Neuronal stem cell (in vitro differentiated cells): ENCODE measurements around the gene PGAP6.
"Not testable (repeated sequence)": the region's sequence is repeated elsewhere in the genome, so short reads cannot be mapped to it uniquely, and the experiment has no call there.

ENCODE experiments used
- DNase-seq: peaks from one replicate; pipeline ENCODE4 v3.0.0-alpha.2; 2013; ENCODE audit warnings: low spot score
- H2AFZ ChIP-seq: one replicate; pipeline ENCODE4 v1.6.1; 2013; ENCODE audit warnings: mild to moderate bottlenecking, low read length, inconsistent platforms
- H2AK5ac ChIP-seq: 2 replicates; pipeline ENCODE4 v1.6.1; 2013; ENCODE audit warnings: low read depth, mild to moderate bottlenecking, inconsistent platforms, low read length, moderate library complexity, mixed read lengths
- H2BK120ac ChIP-seq: 2 replicates; pipeline ENCODE4 v1.6.1; 2013; ENCODE audit warnings: low read depth, mild to moderate bottlenecking, inconsistent platforms, low read length, moderate library complexity, mixed read lengths
- H2BK12ac ChIP-seq: one replicate; pipeline ENCODE4 v1.6.1; 2013; ENCODE audit warnings: low read length, inconsistent platforms
- H2BK15ac ChIP-seq: 2 replicates; pipeline ENCODE4 v1.6.1; 2013; ENCODE audit warnings: mild to moderate bottlenecking, low read length, inconsistent platforms, mixed read lengths
- H2BK5ac ChIP-seq: one replicate; pipeline ENCODE4 v1.6.1; 2013; ENCODE audit warnings: inconsistent platforms, mild to moderate bottlenecking, low read length, moderate library complexity
- H3K14ac ChIP-seq: one replicate; pipeline ENCODE4 v1.6.1; 2013; ENCODE audit warnings: low read length, inconsistent platforms
- H3K18ac ChIP-seq: 2 replicates; pipeline ENCODE4 v1.6.1; 2013; ENCODE audit warnings: low read length, inconsistent platforms
- H3K23ac ChIP-seq: 2 replicates; pipeline ENCODE4 v1.6.1; 2013; ENCODE audit warnings: low read depth, mild to moderate bottlenecking, mixed read lengths, low read length, inconsistent platforms; ENCODE audit not compliant: poor library complexity
- H3K27ac ChIP-seq: replicated peaks from 3 replicates; pipeline ENCODE4 v1.5.1; 2013; ENCODE audit warnings: low read length, inconsistent platforms
- H3K27me3 ChIP-seq, 3 experiments: 2 replicates each; pipeline ENCODE4 v1.6.1; 2013; ENCODE audit warnings: low read length in 3 of 3, mild to moderate bottlenecking in 2 of 3, inconsistent platforms in 1 of 3, low read depth in 1 of 3, mixed read lengths in 1 of 3, moderate library complexity in 1 of 3; ENCODE audit not compliant: control insufficient read depth in 3 of 3, insufficient read depth in 3 of 3
- H3K36me3 ChIP-seq, 2 donors: replicated peaks in 1 of 2; 2 replicates each; pipeline ENCODE4 v1.6.1; 2013; ENCODE audit warnings: low read length in 2 of 2; ENCODE audit not compliant: control insufficient read depth in 2 of 2, insufficient read depth in 2 of 2
- H3K4ac ChIP-seq: 2 replicates; pipeline ENCODE4 v1.6.1; 2013; ENCODE audit warnings: inconsistent platforms, mild to moderate bottlenecking, low read length, moderate library complexity
- H3K4me1 ChIP-seq, 2 donors: 1 replicate in 1 of 2; 2 replicates in 1 of 2; pipeline ENCODE4 v1.6.1; 2013; ENCODE audit warnings: low read length in 2 of 2, low read depth in 1 of 2; ENCODE audit not compliant: control insufficient read depth in 2 of 2, insufficient read depth in 1 of 2
- H3K4me2 ChIP-seq: one replicate; pipeline ENCODE4 v1.6.1; 2013; ENCODE audit warnings: mild to moderate bottlenecking, low read length, inconsistent platforms; ENCODE audit not compliant: insufficient read depth, poor library complexity, severe bottlenecking
- H3K4me3 ChIP-seq, 2 donors: 2 replicates each; pipeline ENCODE4 v1.5.1; 2013; ENCODE audit warnings: low read length in 2 of 2, mild to moderate bottlenecking in 2 of 2, inconsistent platforms in 1 of 2, moderate library complexity in 1 of 2
- H3K79me1 ChIP-seq: one replicate; pipeline ENCODE4 v1.6.1; 2013; ENCODE audit warnings: low read depth, mild to moderate bottlenecking, inconsistent platforms, low read length, moderate library complexity
- H3K9ac ChIP-seq: one replicate; pipeline ENCODE4 v1.6.1; 2013; ENCODE audit warnings: mild to moderate bottlenecking, low read depth, low read length, inconsistent platforms; ENCODE audit not compliant: poor library complexity
- H3K9me3 ChIP-seq, 2 donors: replicated peaks in 1 of 2; 2 replicates each; pipeline versions ENCODE3 to v1.6.1; 2013; ENCODE audit warnings: low read length in 2 of 2, mild to moderate bottlenecking in 2 of 2, inconsistent platforms in 1 of 2, low read depth in 1 of 2, mixed read lengths in 1 of 2, moderate library complexity in 1 of 2; ENCODE audit not compliant: control insufficient read depth in 2 of 2, insufficient read depth in 1 of 2
- H4K8ac ChIP-seq: one replicate; pipeline ENCODE4 v1.6.1; 2013; ENCODE audit warnings: low read depth, mild to moderate bottlenecking, inconsistent platforms, low read length, moderate library complexity
- H4K91ac ChIP-seq: one replicate; pipeline ENCODE4 v1.6.1; 2013; ENCODE audit warnings: low read length, low read depth, mild to moderate bottlenecking, inconsistent platforms; ENCODE audit not compliant: poor library complexity
- WGBS, 2 donors: extraction: QIAGEN DNeasy Blood & Tissue Kit; methylation state at CpG; one replicate each; pipeline ENCODE4 v1.1.7; 2013; ENCODE audit warnings: missing lambda C conversion rate in 2 of 2, mixed read lengths in 1 of 2; ENCODE audit not compliant: insufficient read length in 2 of 2, insufficient replicate concordance in 1 of 2; ENCODE audit errors: extremely low coverage in 2 of 2; 5-methylcytosine and 5-hydroxymethylcytosine counted together

The PGAP6 gene

DNA sequence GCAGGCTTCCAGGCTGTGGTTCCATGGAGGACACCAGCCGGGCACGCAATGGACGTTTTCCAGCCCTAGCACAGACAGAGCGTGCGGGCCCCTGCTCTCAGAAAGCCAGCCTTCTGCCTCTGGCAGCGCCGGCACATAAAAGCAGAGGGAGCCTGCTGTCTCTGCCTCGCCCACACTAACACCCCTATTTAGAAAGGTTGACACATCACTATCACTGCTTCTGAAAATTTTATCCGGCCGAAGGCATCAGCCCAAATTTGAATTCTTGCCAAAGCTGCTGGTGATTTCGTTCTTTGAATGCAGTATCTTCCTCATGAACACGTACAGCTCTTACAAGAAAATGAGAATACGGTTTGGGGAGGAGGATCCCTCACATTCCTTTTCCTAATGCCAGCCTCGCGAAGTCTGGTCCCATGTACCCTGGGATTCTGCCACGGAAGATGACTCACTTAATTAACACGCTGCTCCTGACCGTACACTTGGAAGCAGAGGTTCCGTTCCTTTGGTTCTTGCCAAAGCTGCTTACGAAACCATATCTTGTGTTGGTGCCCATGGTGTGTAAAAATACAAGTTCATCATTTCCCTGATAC, 42.4 kb upstream of the PGAP6 start:
- H2BK15ac ChIP-seq: no peak overlapping the region
- DNase-seq: no peak
- H3K79me1 ChIP-seq: peaks cover 15% of the 10 kb centered on the region
- no peak overlapping the region for H3K4me3 ChIP-seq
- no peak overlapping the region for H3K4me2 ChIP-seq
- H3K27ac ChIP-seq: no peak overlapping the region
- no peak overlapping the region for H2AK5ac ChIP-seq
- no peak overlapping the region for H2AFZ ChIP-seq
- H3K23ac ChIP-seq: no peak overlapping the region
- WGBS, 2 donors: no CpG with 5 or more reads among the region's 20 CpGs
- H4K8ac ChIP-seq: no peak overlapping the region
- no peak overlapping the region for H3K9ac ChIP-seq
- H3K36me3 ChIP-seq: peaks cover 4 to 20% of the 10 kb centered on the region in 2 donors
- H3K27me3 ChIP-seq: peaks cover 11 to 18% (median 12%) of the 10 kb centered on the region in 3 experiments
- H4K91ac ChIP-seq: no peak overlapping the region
- H3K9me3 ChIP-seq: no peaks in the 10 kb centered on the region
- no peak overlapping the region for H2BK5ac ChIP-seq
- peak overlapping the region; percentile 16 for H2BK120ac ChIP-seq
- no peak overlapping the region for H3K14ac ChIP-seq
- peaks cover 7 to 14% of the 10 kb centered on the region in 2 donors for H3K4me1 ChIP-seq
- no peak overlapping the region for H3K4ac ChIP-seq
- peak overlapping the region; percentile 42 for H3K18ac ChIP-seq
- H2BK12ac ChIP-seq: no peak overlapping the region

DNA sequence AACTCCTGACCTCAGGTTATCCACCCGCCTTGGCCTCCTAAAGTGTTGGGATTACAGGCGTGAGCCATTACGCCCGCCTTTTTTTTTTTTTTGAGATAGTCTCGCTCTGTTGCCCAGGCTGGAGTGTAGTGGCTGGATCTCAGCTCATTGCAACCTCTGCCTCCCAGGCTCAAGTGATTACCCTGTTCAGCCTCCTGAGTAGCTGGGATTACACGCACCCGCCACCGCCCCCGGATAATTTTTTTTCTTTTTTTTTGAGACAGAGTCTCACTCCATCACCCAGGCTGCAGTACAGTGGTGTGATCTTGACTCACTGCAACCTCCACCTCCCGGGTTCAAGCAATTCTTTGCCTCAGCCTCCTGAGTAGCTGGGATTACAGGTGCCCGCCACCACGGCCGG, 40.4 kb upstream of the PGAP6 start:
- not testable (repeated sequence) for H2AK5ac ChIP-seq, H3K18ac ChIP-seq, H3K23ac ChIP-seq, H3K4me3 ChIP-seq, H2BK15ac ChIP-seq, H3K4ac ChIP-seq, H4K8ac ChIP-seq, H2BK5ac ChIP-seq, H3K4me2 ChIP-seq, H3K4me1 ChIP-seq, H3K14ac ChIP-seq, H3K9me3 ChIP-seq, DNase-seq, H3K9ac ChIP-seq, H3K36me3 ChIP-seq, H2BK120ac ChIP-seq, H2BK12ac ChIP-seq, H4K91ac ChIP-seq, H3K27ac ChIP-seq, H2AFZ ChIP-seq
- peaks cover 11 to 18% (median 12%) of the 10 kb centered on the region in 3 experiments for H3K27me3 ChIP-seq
- H3K79me1 ChIP-seq: peaks cover 11% of the 10 kb centered on the region
- no CpG with 5 or more reads among the region's 13 CpGs for WGBS, 2 donors

DNA sequence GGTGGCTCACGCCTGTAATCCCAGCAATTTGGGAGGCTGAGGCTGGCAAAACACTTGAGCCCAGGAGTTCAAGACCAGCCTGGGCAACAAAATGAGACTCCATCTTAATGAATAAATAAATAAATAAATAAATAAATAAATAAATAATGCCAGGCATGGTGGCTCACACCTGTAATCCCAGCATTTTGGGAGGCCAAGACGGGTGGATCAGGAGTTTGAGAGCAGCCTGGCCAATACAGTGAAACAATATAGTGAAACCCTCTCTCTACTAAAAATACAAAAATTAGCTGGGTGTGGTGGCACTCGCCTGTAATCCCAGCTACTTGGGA, 33.4 kb upstream of the PGAP6 start:
- H3K27me3 ChIP-seq, H3K36me3 ChIP-seq, H3K14ac ChIP-seq, H2BK5ac ChIP-seq, H3K79me1 ChIP-seq, H3K23ac ChIP-seq, H2BK15ac ChIP-seq, H3K9ac ChIP-seq, H3K9me3 ChIP-seq, DNase-seq, H4K91ac ChIP-seq, H3K18ac ChIP-seq, H3K4me1 ChIP-seq, H3K4ac ChIP-seq, H2BK12ac ChIP-seq, H2BK120ac ChIP-seq, H3K4me3 ChIP-seq, H3K27ac ChIP-seq, H2AK5ac ChIP-seq, H4K8ac ChIP-seq, H3K4me2 ChIP-seq, H2AFZ ChIP-seq: not testable (repeated sequence)
- no CpG with 5 or more reads among the region's 3 CpGs for WGBS, 2 donors

DNA sequence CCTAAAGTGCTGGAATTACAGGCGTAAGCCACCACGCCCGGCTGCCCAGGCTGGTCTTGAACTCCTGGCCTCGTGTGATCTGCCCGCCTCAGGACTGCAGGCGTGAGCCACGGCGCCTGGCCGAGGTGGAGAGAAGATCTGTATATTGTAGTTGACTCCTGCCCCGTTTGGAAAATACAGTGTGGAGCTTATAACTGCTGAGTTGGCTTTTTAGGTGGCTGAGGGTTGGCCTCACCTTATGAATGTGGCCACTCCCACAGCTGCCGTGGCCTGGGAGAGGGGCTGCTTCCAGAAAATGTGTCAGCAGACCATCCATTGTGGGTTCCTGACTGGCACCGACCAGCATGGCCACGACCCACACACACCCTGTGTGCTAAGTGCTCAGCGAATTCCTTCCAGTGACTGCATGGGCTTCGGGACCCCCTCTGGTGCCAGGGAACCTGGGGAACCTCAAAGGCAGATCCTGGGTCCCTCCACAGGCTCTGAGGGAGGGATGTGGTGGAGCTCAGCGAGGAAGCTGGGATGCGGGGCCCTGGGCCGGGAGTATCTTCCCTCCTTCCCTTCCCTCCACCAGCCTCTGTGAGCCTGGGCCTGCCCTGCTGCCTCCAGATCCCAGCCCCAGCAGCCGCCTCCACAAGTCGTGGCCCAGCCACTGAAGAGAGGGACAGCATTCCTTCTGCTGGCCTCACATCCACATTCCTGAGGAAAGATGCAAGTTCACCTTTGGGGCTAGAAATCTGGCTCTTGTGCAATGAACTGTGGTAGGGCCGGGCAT, 32.8 kb upstream of the PGAP6 start:
- Histone ChIP-seq H2BK12ac (no peak overlapping the region), H2AFZ (no peak overlapping the region), H3K4me2 (no peak overlapping the region), H3K4me3 (no peak overlapping the region), H2BK5ac (no peak overlapping the region), H3K9me3 (no peaks in the 10 kb centered on the region), H3K23ac (peak overlapping the region; percentile 8), H4K91ac (no peak overlapping the region), H3K9ac (no peak overlapping the region), H2AK5ac (no peak overlapping the region), H3K18ac (no peak overlapping the region), H3K14ac (peak overlapping the region; percentile 1), H3K27me3 (no peaks in the 10 kb centered on the region), H4K8ac (no peak overlapping the region), H3K27ac (no peak overlapping the region), H3K4ac (no peak overlapping the region), H2BK15ac (peak overlapping the region; percentile 33), H2BK120ac (no peak overlapping the region), H3K36me3 (peaks cover 5% of the 10 kb centered on the region in 2 donors), H3K4me1 (no peaks in the 10 kb centered on the region), H3K79me1 (peaks cover 3% of the 10 kb centered on the region)
- no CpG with 5 or more reads among the region's 21 CpGs for WGBS, 2 donors
- no peak for DNase-seq
